ENCODE data around the gene BOC. TPM values are rescaled to one million over a fixed set of nuclear protein-coding genes. Genes with fewer than 3 reads are reported as not detected.

BOC gene
- total and polyA plus RNA-seq, 2 of the 4 experiments (the other 2 are of a cell fraction) = 6.8 to 15.2 TPM

GRCh38 chr3:113285226-113285625 is 73.9 kb downstream of the BOC start:
- Histone ChIP-seq H3K27ac (ENCODE audit: insufficient read depth, low read length) (no peak overlapping the region), H3K4me3 (ENCODE audit: insufficient read depth, low read depth, low read length) (no peak overlapping the region), H3K36me3 (ENCODE audit: control insufficient read depth, insufficient read depth, low read length) (peaks cover 35% of the 10 kb centered on the region), H2BK120ac (ENCODE audit: low read depth, low read length) (no peak overlapping the region), H2BK15ac (ENCODE audit: low read depth, low read length) (0 out of 3 replicates have a peak overlapping the region, but pooled peaks have one; percentile 4), H3K4me1 (ENCODE audit: control insufficient read depth, insufficient read depth, low read length) (peaks cover 14% of the 10 kb centered on the region), H3K9ac (ENCODE audit: low read depth, low read length) (no peak overlapping the region), H3K23ac (ENCODE audit: low read depth, low read length) (no peak overlapping the region), H3K4ac (ENCODE audit: low read depth, low read length) (no peak overlapping the region; the same call in 1 of the 2 replicates), H3K27me3 (ENCODE audit: control insufficient read depth, insufficient read depth, low read length) (peaks cover 12% of the 10 kb centered on the region), H4K20me1 (ENCODE audit: insufficient read depth, low read length) (peaks cover 3% of the 10 kb centered on the region; the same call in 1 of the 2 replicates), H3K18ac (ENCODE audit: low read depth, low read length) (no peak overlapping the region), H2BK5ac (ENCODE audit: low read depth, low read length, poor library complexity, severe bottlenecking) (no peak overlapping the region), H4K8ac (ENCODE audit: low read depth in 2 of 2, low read length in 2 of 2) (no peak overlapping the region), H3K9me3 (ENCODE audit: control insufficient read depth, insufficient read depth, low read length) (no peaks in the 10 kb centered on the region), H4K91ac (ENCODE audit: insufficient read depth, low read depth, low read length) (no peak overlapping the region), H3K56ac (ENCODE audit: extremely low read depth, insufficient read depth, low read length) (no peak overlapping the region), H2BK20ac (ENCODE audit: low read depth, low read length) (peak overlapping the region; percentile 6; the same call in 1 of the 2 replicates), H2AK5ac (ENCODE audit: low read depth, low read length) (0 out of 2 replicates have a peak overlapping the region, but pooled peaks have one; percentile 36), H4K5ac (ENCODE audit: low read depth, low read length) (no peak overlapping the region), H3K79me1 (ENCODE audit: low read depth in 1 of 2, low read length in 2 of 2) (no peaks in the 10 kb centered on the region), H2AK9ac (replicated peaks; ENCODE audit: low read depth, low read length, poor library complexity) (no peak overlapping the region), H3K9me1 (ENCODE audit: insufficient read depth, low read length) (peaks cover 14% of the 10 kb centered on the region), H3K14ac (replicated peaks; ENCODE audit: low read depth, low read length) (no peak overlapping the region), H3K4me2 (ENCODE audit: low read depth, low read length) (no peak overlapping the region), H2AFZ (replicated peaks; ENCODE audit: low read length, poor library complexity) (no peak overlapping the region)
- CTCF ChIA-PET = no interaction called here
- 100% methylated on average over 1 of the region's 8 CpGs; no CpG with 5 or more reads in 1 of the 2 experiments for WGBS, 2 experiments (ENCODE audit: extremely low coverage in 2 of 2, insufficient read length in 1 of 2)
- BruUV-seq (replicated peaks) = no TSS peak
- no peak for DNase-seq
- POLR2A ChIA-PET (ENCODE audit: unreplicated experiment) = no interaction called here
- intact Hi-C loops (cut with micrococcal nuclease) (loop anchor here (5.0 kb wide), 2 partner anchors 643 to 703 kb away; partner anchors contain the start of gene CCDC80), in situ Hi-C loops (cut with MboI; ENCODE audit: low sequenced_read_pairs) (loop anchor here (5.0 to 25.0 kb wide), 2 partner anchors 228 to 648 kb away; partner anchors contain the start of gene CCDC80), dilution Hi-C loops (cut with HindIII; ENCODE audit: low sequenced_read_pairs, unreplicated experiment) (no loop called here)
- ATAC-seq (ENCODE audit: low read depth) = no peak
- TF ChIP-seq BHLHE40 (IDR thresholded peaks at IDR 0.05; ENCODE audit: low read depth, low read length) = no peak
- no peak for TF ChIP-seq MAFK (IDR thresholded peaks at IDR 0.05; ENCODE audit: low read depth, low read length)
- no peak for TF ChIP-seq RAD21 (IDR thresholded peaks at IDR 0.05; ENCODE audit: low read length)
- no peak for TF ChIP-seq CTCF (conservative IDR thresholded peaks at IDR 0.05; ENCODE audit: low read depth, low read length)
- TF ChIP-seq POLR2A (IDR thresholded peaks at IDR 0.05; ENCODE audit: low read depth, low read length) = no peak
- TF ChIP-seq ELK1 (IDR thresholded peaks at IDR 0.05; ENCODE audit: borderline replicate concordance, low read depth, low read length) = no peak
- no peak for TF ChIP-seq CEBPB (IDR thresholded peaks at IDR 0.05; ENCODE audit: low read depth, low read length)
- TF ChIP-seq MAZ (IDR thresholded peaks at IDR 0.05; ENCODE audit: borderline replicate concordance, low read depth, low read length) = no peak
- TF ChIP-seq USF2 (IDR thresholded peaks at IDR 0.05; ENCODE audit: low read depth, low read length) = no peak
- TF ChIP-seq RCOR1 (IDR thresholded peaks at IDR 0.05; ENCODE audit: insufficient replicate concordance, low read length) = no peak
- TF ChIP-seq CHD1 (IDR thresholded peaks at IDR 0.05; ENCODE audit: low read depth, low read length) = no peak
- no peak for TF ChIP-seq MXI1 (IDR thresholded peaks at IDR 0.05; ENCODE audit: borderline replicate concordance, low read depth, low read length)
- TF ChIP-seq FOS (IDR thresholded peaks at IDR 0.05; ENCODE audit: low read depth, low read length) = no peak
- no peak for TF ChIP-seq RFX5 (IDR thresholded peaks at IDR 0.05; ENCODE audit: low read depth, low read length)
